HL-60 (cell line): ENCODE data around the gene COPG1.

Experiments
- CTCF ChIP-seq: IDR thresholded peaks from one replicate; pipeline ENCODE4 v1.5.1; 2011; ENCODE audit warnings: low read length, control low read depth, inconsistent platforms; ENCODE audit not compliant: insufficient read depth
- POLR2AphosphoS5 ChIP-seq: IDR thresholded peaks from 2 replicates; pipeline ENCODE4 v1.6.1; 2012; ENCODE audit warnings: low read depth

GRCh38 chr3:129239991-129240390, 9.4 kb upstream of the COPG1 start:
- TF ChIP-seq CTCF (no peak), POLR2AphosphoS5 (no peak)
